ENCODE measurements around the gene XCR1.
"Not testable (repeated sequence)": the region's sequence is repeated elsewhere in the genome, so short reads cannot be mapped to it uniquely, and the experiment has no call there.

Gene XCR1

DNA sequence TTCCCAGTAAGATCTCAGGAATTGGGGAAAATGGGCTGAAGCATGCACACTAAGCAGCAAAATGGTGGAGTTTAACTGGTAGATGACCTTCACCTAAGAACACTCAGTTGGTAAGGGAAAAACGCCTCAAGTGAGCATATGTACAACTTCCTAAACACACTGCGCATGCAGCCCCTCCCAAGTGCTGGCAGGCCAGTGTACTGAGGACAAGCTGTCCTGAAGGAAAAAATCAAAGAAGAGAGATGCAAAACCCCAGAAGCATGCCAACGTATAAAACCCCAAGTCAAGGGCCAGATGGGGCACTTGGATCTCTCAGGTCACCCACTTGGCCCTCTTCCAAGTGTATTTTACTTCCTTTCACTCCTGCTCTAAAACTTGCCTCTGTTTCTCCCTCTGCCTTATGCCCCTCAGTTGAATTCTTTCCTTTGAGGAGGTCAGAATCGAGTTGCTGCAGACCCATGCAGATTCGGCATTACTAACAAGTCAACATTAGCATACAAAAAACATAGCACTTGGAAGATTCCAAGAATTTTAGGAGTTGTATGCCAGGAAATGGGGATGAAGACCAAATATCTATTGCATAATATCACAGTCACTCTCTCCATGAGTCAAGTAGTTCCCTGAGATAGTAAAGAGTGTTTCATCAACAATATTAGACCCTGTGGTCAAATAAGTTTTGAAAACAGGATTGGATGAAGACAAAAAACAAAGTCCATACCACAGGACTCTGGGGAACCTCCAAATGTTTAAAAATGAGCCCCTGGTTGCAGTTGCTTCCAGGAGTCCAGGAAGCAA is 20.8 kb downstream of the XCR1 start:
- peak; percentile 75 for DNase-seq (ENCODE audit: low spot score)

GRCh38 chr3:46003706-46004105 is 23.6 kb downstream of the XCR1 start:
- not testable (repeated sequence) for DNase-seq (ENCODE audit: low spot score)

DNA sequence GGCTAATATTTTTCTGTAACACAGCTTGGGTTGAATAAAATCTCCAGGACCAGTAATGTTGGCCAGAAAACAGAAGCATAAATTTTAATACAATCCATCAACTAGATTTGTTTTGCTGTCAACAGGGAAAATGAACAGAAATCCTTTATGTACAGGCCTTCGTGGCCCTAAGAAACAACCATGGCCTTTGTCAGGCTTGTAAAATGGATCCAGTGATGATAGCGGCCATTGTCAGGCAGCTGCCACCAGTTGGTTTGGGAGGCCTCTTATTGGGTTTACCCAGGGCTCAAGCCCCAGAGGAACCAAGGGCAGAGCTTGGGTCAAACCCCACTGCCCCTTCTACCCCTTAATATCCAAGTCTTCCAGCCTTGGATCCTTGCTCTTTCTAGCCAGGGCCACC is 26.1 kb downstream of the XCR1 start:
- no peak for DNase-seq (ENCODE audit: low spot score)

DNA sequence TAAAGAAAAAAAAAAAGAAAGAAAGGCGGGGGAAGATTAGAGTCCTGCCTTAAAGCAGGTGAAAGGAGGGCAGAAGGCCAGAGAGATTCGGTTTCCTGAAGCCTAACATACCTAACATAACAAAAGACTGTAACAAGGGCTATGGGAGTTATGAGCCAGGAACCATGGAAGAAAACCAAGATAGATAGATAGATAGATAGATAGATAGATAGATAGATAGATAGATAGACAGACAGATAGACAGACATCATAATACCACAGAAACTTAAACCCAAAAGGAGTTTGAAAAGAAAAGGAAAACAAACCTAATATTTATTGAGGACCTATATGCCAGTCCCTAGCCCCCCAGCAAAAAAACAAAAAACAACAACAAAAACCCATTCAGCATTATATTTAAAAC is 29.3 kb downstream of the XCR1 start:
- DNase-seq (ENCODE audit: low spot score), result no peak

GRCh38 chr3:45997499-45997898 is 29.8 kb downstream of the XCR1 start:
- DNase-seq (ENCODE audit: low spot score), result not testable (repeated sequence)

DNA sequence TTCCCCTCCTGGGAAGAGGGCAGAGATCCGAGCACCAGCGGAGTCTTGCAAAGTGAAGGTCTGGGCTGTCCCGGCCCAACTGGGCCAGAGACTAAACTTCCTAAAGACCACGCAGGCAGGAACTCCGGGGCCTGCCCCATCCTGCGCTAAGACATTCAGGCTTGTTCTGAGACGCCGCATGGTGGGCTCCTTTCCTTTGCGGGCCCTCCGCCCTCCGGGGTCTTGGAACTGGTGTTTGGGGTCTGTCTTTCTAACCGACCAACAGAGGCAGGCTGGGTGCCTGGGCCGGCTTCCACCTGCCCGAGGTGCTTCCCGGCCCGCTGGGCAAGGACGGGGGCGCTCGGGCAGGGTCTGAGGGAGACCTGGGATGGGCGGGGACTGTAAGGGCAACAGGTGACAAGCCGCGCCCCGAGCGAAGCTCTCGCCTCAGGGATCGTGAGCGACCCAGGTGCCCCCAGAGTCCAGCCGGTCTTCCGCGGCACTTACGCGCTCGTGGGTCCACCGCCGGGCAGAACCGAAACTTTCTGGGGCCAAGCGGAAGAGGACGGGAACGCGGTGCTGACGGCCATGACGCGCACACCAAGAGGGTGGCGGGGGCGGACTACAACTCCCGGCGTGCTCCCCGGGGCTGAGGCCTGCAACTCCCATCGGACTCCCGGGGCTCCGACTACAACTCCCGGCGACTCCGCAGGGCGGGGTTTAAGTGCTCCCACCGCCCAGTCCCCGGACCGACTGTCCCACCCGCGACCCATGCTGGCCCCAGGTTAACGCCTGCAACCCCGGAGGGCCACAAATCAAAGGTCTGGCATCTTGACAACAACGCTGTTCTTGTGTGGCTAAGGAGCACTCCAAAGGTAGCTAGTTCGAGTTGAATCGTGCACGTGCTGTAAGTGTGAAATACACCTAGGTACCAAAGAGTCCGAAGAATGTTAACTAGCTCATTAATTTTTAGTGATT is 31.8 kb downstream of the XCR1 start, which contains the start of gene FYCO1:
FYCO1 (minus strand) TSS at position 589 of the 957 bp plus-strand sequence. CDS start 10,914 bp downstream, outside the sequence.
- DNase-seq (ENCODE audit: low spot score), result peak; percentile 97

DNA sequence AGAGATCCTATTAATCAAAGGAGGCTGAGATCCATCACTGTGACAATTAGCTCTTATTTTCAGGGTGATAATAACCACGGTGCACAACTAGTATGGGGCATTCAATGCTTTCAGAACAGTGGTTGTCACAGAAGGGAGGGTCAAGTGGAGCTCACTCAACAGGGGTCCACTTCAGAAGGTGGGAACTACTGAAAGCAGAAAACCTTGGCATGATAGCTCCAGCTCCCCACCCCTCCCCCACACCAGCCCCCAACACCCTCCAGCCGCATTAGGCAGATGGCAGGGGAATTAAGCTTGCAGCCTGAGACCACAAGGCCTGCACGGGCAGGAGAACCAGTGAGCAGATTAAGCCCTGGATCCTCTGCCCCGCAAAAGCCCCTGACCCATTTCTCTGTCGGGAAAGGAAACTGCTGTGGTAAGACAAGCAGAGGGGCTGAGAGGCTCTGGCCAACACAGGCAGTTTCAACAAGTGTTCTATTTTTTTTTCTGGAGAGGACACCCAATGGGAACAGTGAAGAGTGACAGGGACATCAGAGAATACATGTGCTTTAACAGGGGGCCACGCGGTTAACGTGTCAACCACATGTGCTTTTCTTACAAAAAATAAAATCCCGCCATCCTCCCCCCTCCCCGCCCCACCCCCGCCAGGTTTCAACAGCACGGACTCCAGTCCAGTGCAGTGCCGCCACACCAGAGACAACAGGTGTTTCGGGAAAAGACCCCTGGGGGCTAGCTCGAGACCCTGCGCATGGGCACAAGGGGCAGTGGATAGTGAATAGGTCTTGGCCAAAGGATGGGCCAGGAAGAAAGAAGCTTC is 32.7 kb downstream of the XCR1 start:
- DNase-seq (ENCODE audit: low spot score), result no peak

GRCh38 chr3:45993421-45994027 is 33.8 kb downstream of the XCR1 start:
- no peak for DNase-seq (ENCODE audit: low spot score)

- peak; percentile 80 for DNase-seq (ENCODE audit: low spot score)
These were observed 34.5 kb downstream of the XCR1 start for GRCh38 chr3:45992821-45993221.

DNA sequence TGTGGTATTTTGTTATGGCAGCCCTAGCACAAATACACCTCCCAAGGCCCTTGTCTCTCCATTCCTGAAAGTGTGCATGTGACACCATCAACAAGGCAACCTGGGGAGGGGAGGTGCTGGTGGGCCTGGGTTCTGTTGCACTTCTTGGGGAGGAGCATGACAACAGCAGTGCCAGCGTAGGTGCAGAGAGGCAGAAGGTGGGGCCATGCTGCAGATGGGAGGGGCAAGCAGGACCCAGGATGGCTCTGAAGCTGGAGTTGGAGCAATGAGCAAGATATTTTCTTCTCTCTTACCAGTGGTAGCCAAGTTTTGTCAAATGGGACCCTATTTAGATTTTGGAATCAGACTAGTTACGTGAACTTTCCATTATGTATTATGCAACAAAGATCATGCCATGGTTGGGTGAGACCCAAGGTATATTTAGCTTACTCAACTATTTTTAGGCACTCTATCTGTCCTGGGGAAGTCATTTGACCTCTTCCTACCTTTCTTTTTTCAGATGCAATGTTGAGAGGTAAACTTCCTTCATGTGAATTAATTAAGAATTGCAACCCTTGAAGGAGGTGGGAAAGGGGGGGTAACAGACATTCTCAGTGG is 35.1 kb downstream of the XCR1 start:
- DNase-seq (ENCODE audit: low spot score), result no peak

- no peak for DNase-seq (ENCODE audit: low spot score)
These were observed 35.9 kb downstream of the XCR1 start for GRCh38 chr3:45991341-45991740.

GRCh38 chr3:45990181-45990580 is 37.1 kb downstream of the XCR1 start:
- DNase-seq (ENCODE audit: low spot score), result no peak

DNA sequence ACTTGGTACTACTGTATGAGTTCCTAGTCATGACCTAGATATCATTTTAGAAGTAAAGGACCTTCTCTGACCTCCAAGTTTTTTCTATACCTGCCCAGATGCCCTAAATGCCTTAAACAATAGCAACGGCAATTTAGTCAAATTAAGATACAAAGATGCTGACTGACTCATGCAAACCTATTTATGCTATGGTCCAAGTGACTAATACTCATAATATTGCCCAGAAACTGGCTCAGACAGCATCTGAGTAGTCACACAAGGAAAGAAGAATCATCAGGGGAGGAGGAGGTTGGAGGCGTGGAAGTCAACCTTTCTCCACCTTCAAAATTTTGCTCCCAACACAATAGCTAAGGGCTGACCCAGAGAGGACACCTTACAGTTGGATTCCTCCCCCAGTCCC is 38.5 kb downstream of the XCR1 start:
- peak; percentile 77 for DNase-seq (ENCODE audit: low spot score)

GRCh38 chr3:45988362-45988761 is 38.9 kb downstream of the XCR1 start:
- DNase-seq (ENCODE audit: low spot score), result no peak

- DNase-seq (ENCODE audit: low spot score), result peak; percentile 58
These were observed 39.7 kb downstream of the XCR1 start for GRCh38 chr3:45987368-45988291.

DNA sequence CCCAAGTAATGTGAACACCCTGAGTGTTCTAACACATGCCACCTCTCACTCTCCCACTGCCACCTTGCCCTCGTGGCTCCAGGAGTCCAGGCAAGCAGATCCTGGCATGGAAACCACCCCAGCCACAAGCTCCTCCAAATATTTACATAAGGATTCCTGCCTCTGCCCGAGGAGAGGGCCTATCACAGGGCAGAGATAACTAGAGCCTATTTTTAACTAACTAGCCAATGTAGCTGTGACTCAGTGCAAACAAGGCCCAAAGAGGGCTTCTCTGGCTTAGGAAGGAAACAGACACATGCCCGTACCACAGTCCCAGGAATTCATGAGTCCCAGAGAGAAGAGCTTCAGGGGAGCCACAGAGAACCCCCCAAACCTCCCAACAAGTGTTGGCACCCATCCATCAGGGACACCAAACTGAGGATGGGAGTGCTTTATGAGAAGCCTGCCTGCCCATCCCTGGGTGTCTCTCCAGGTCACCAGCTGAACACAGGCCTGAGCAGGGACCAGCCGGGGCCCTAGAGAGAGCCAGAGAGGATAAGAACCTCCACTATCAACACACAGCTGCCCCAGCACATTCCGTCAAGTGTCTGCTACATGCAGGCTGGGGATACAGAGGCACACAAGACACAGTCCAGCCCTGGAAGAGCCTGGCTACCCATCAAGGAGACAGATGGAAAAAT is 40.8 kb downstream of the XCR1 start:
- DNase-seq (ENCODE audit: low spot score), result peak; percentile 77

DNA sequence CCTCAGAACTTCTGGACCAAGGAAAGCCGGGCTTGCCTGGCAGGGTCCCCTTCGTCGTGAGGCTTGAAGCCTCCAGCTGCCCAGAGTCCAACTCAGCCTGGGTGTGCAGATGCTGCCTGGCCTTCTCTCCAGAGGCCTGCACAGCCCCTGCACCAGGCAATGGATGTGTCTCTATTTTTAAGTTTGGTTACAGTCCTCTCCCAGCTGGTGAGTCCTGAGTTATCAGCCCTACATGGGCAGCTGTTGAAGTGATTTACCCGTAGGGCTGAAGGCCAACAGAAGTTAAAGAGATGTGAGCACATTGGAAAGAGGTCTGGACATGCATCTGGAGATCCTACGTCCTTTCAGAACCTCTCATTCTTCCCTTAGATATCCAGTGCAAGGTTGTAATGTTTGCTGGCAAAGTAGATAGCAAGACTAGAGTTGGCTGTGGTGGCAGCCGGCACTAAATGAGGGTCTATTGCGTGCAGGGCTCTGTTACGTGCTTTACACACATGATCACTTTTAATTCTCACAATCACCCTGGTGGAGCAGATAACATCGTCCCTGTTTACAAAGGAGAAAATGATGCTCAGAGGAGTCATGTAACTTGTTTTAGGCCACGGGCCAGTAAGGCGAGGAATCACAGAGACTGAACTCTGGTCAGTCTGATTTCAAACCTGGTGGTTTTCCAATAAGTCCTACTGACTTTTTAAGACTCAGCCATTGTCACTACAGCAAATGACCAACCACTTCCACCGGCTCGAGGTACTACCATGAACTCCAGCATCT is 41.6 kb downstream of the XCR1 start:
- DNase-seq (ENCODE audit: low spot score), result no peak

Data from GM03348 (cell line).